IgD-negative memory B cell (primary cell): ENCODE measurements around the gene ATP8B3. TPM values are rescaled to one million over a fixed set of nuclear protein-coding genes. Genes with fewer than 3 reads are reported as not detected.

ENCODE experiments used
- H3K27ac Mint-ChIP-seq, 3 donors: one replicate each; pipeline ENCODE4 v1.8.0; 2020 to 2022; ENCODE audit warnings: mild to moderate bottlenecking in 3 of 3, mixed read lengths in 3 of 3, moderate library complexity in 1 of 3
- H3K27me3 Mint-ChIP-seq: one replicate; pipeline ENCODE4 v1.8.0; 2021; ENCODE audit warnings: mixed read lengths
- H3K36me3 Mint-ChIP-seq: one replicate; pipeline ENCODE4 v1.8.0; 2020; ENCODE audit warnings: mild to moderate bottlenecking, mixed read lengths
- H3K4me1 Mint-ChIP-seq, 3 donors: one replicate each; pipeline ENCODE4 v1.8.0; 2020 to 2022; ENCODE audit warnings: mixed read lengths in 3 of 3, mild to moderate bottlenecking in 1 of 3
- H3K4me3 Mint-ChIP-seq, 4 donors: one replicate each; pipeline ENCODE4 v1.8.0; 2020 to 2022; ENCODE audit warnings: mild to moderate bottlenecking in 4 of 4, mixed read lengths in 4 of 4, moderate library complexity in 3 of 4
- H3K9me3 Mint-ChIP-seq, 3 donors: one replicate each; pipeline ENCODE4 v1.8.0; 2020 to 2021; ENCODE audit warnings: mixed read lengths in 3 of 3, mild to moderate bottlenecking in 1 of 3
- polyA plus RNA-seq: library from polyadenylated mRNA; unstranded; fragments of 300-500 nt; fragmentation: Illumina TruSeq; gene quantifications from one replicate; pipeline ENCODE4 v1.2.3, GENCODE V29; 2021

ATP8B3 gene
- polyA plus RNA-seq: 1.2 TPM

DNA sequence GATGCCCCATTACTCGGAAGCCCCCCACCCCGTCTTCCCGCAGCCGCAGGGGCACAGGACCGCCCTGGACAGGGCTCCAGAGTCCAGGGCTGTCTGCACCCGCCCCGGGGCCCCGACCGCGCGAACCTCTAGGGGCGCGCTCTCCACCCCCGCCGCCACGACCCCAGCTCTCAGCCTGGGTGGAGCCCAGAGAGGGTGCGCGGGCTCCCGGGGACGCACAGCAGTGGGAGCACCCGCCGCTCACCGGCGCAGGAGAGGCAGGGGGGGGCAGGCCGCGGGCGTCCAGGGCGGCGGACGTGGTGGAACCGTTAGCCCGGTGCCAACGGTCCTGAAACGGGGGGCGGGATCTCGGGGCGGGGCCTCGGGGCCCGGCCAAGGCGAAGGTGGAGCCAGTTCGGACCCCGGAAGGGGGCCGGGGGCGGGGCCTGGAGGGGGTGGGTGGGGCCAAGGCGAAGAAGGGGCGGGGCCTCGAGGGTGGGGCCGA, at the start of gene ATP8B3:
TSS of gene ATP8B3 (minus strand) at position 335 of the 484 bp plus-strand sequence. CDS start 540 bp downstream, outside the sequence.
- Mint-ChIP-seq H3K36me3 (no peaks in the 10 kb centered on the region), H3K27me3 (no peaks in the 10 kb centered on the region), H3K4me3 (peak within 1 kb of the TSS; percentile 68 to 98 (median 94)), H3K4me1 (peaks cover 7 to 12% (median 10%) of the 10 kb centered on the region in 3 donors), H3K9me3 (no peaks in the 10 kb centered on the region), H3K27ac (peak within 1 kb of the TSS; percentile 16 to 92 (median 76))

- peaks cover 10 to 16% (median 12%) of the 10 kb centered on the region in 3 donors for H3K4me1 Mint-ChIP-seq
Measured at GRCh38 chr19:1861599-1862031, 49.5 kb upstream of the ATP8B3 start.

GRCh38 chr19:1860821-1861598, 48.9 kb upstream of the ATP8B3 start:
- no peaks in the 10 kb centered on the region for H3K27me3 Mint-ChIP-seq
- H3K4me1 Mint-ChIP-seq: peaks cover 11 to 16% (median 12%) of the 10 kb centered on the region in 3 donors
- no peaks in the 10 kb centered on the region for H3K9me3 Mint-ChIP-seq
- peak overlapping the region; percentile 83 to 100 (median 90) for H3K27ac Mint-ChIP-seq
- H3K36me3 Mint-ChIP-seq: no peaks in the 10 kb centered on the region
- H3K4me3 Mint-ChIP-seq: peak overlapping the region; percentile 86 to 99 (median 94)

More at GRCh38 chr19:1861599-1862031, 49.5 kb upstream of the ATP8B3 start:
- Mint-ChIP-seq H3K9me3 (no peaks in the 10 kb centered on the region), H3K27me3 (no peaks in the 10 kb centered on the region), H3K4me3 (peak overlapping the region; percentile 91 to 99 (median 98)), H3K36me3 (no peaks in the 10 kb centered on the region), H3K27ac (peak overlapping the region; percentile 90 to 100 (median 97))

GRCh38 chr19:1860042-1860775, 48.1 kb upstream of the ATP8B3 start:
- H3K4me1 Mint-ChIP-seq: peaks cover 12 to 17% (median 15%) of the 10 kb centered on the region in 3 donors
- no peaks in the 10 kb centered on the region for H3K36me3 Mint-ChIP-seq
- H3K27ac Mint-ChIP-seq: peak overlapping the region in 2 of 3 donors; percentile 16 to 100
- H3K4me3 Mint-ChIP-seq: peak overlapping the region in 1 of 4 donors; percentile 99
- no peaks in the 10 kb centered on the region for H3K27me3 Mint-ChIP-seq
- H3K9me3 Mint-ChIP-seq: no peaks in the 10 kb centered on the region

DNA sequence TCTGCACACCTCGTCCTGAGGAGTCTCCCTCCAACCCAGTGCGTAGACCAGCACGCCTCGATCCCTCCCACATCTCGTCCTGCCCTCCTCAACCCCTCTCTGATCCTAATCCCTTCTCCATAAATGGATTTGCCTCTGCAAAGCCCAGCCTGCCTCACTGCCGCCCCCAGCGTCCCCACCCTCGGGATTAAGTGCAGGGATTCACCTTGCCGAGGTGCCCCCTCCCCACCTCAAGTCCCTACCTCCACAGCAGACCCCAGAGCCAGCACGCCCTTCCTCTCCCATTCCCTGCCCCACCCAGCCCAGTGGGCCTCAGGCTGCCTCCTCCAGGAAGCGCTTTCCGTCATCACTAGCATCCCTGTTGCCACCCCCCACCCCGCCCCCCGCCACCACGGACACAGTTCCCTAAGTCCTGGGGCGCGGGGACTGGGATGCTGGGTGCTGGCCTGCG, 47.3 kb upstream of the ATP8B3 start:
- no peaks in the 10 kb centered on the region for H3K27me3 Mint-ChIP-seq
- H3K9me3 Mint-ChIP-seq: no peaks in the 10 kb centered on the region
- H3K27ac Mint-ChIP-seq: peak overlapping the region in 2 of 3 donors; percentile 90 to 94
- H3K36me3 Mint-ChIP-seq: no peaks in the 10 kb centered on the region
- H3K4me3 Mint-ChIP-seq: peak overlapping the region; percentile 37 to 86 (median 60)
- H3K4me1 Mint-ChIP-seq: peaks cover 12 to 21% (median 19%) of the 10 kb centered on the region in 3 donors

DNA sequence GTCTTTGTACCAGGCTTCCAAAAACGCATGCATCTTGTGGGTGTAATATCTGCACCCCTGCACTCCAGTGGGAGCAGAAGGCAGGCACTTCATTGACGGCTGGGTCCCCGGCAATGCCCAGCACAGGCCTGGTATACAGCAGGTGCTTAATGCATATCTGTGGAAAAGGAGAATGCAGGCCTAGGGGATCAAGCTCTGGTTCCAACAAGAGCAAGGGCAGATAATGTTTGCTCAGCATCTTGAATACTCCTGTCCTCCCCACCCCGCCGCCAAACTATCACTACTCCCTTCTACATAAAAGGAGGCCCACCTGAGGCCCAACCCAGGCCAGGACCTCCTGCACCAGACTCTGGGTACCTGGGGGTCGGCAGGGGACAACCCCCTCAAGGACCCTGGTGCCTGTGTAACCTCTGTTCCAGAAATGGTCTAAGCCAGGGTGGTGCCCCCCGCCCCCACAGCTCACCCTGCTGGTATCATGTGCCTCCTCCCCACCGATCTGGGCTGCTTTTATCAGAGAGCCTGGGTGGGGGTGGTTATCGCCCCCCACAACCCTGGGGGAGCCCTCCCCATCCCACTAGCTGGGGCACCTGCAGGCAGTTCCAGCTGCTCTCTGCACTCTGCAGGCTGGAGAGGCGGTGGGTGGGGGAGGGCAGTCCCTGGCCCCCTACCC, 46.5 kb upstream of the ATP8B3 start:
- no peaks in the 10 kb centered on the region for H3K9me3 Mint-ChIP-seq
- no peaks in the 10 kb centered on the region for H3K36me3 Mint-ChIP-seq
- H3K4me1 Mint-ChIP-seq: peaks cover 14 to 21% (median 19%) of the 10 kb centered on the region in 3 donors
- H3K27ac Mint-ChIP-seq: peak overlapping the region; percentile 78 to 94 (median 90)
- no peaks in the 10 kb centered on the region for H3K27me3 Mint-ChIP-seq
- peak overlapping the region in 3 of 4 donors; percentile 21 to 75 (median 66) for H3K4me3 Mint-ChIP-seq

- H3K27me3 Mint-ChIP-seq: no peaks in the 10 kb centered on the region
- peaks cover 17 to 25% (median 25%) of the 10 kb centered on the region in 3 donors for H3K4me1 Mint-ChIP-seq
- H3K9me3 Mint-ChIP-seq: no peaks in the 10 kb centered on the region
- peak overlapping the region; percentile 83 to 94 (median 88) for H3K27ac Mint-ChIP-seq
- peak overlapping the region; percentile 68 to 90 (median 72) for H3K4me3 Mint-ChIP-seq
- peaks cover 2% of the 10 kb centered on the region for H3K36me3 Mint-ChIP-seq
Measured at GRCh38 chr19:1857648-1858326, 45.7 kb upstream of the ATP8B3 start.

- Mint-ChIP-seq H3K4me1 (peaks cover 13 to 25% (median 25%) of the 10 kb centered on the region in 3 donors), H3K4me3 (peak overlapping the region; percentile 81 to 92 (median 88)), H3K9me3 (no peaks in the 10 kb centered on the region), H3K27ac (peak overlapping the region; percentile 93 to 96 (median 94)), H3K27me3 (no peaks in the 10 kb centered on the region), H3K36me3 (peaks cover 2% of the 10 kb centered on the region)
Measured at GRCh38 chr19:1856698-1857603, 44.9 kb upstream of the ATP8B3 start.

- peaks cover 2% of the 10 kb centered on the region for H3K36me3 Mint-ChIP-seq
- no peaks in the 10 kb centered on the region for H3K27me3 Mint-ChIP-seq
- peaks cover 8 to 23% (median 21%) of the 10 kb centered on the region in 3 donors for H3K4me1 Mint-ChIP-seq
- H3K27ac Mint-ChIP-seq: peak overlapping the region; percentile 93 to 96 (median 94)
- H3K9me3 Mint-ChIP-seq: no peaks in the 10 kb centered on the region
- peak overlapping the region; percentile 81 to 92 (median 88) for H3K4me3 Mint-ChIP-seq
Measured at GRCh38 chr19:1856345-1856697, 44.2 kb upstream of the ATP8B3 start.

GRCh38 chr19:1855828-1856255, 43.8 kb upstream of the ATP8B3 start:
- Mint-ChIP-seq H3K36me3 (peaks cover 2% of the 10 kb centered on the region), H3K4me1 (peaks cover 8 to 23% (median 17%) of the 10 kb centered on the region in 3 donors), H3K9me3 (no peaks in the 10 kb centered on the region), H3K27me3 (no peaks in the 10 kb centered on the region), H3K4me3 (peak overlapping the region; percentile 81 to 92 (median 88)), H3K27ac (peak overlapping the region; percentile 93 to 96 (median 94))

DNA sequence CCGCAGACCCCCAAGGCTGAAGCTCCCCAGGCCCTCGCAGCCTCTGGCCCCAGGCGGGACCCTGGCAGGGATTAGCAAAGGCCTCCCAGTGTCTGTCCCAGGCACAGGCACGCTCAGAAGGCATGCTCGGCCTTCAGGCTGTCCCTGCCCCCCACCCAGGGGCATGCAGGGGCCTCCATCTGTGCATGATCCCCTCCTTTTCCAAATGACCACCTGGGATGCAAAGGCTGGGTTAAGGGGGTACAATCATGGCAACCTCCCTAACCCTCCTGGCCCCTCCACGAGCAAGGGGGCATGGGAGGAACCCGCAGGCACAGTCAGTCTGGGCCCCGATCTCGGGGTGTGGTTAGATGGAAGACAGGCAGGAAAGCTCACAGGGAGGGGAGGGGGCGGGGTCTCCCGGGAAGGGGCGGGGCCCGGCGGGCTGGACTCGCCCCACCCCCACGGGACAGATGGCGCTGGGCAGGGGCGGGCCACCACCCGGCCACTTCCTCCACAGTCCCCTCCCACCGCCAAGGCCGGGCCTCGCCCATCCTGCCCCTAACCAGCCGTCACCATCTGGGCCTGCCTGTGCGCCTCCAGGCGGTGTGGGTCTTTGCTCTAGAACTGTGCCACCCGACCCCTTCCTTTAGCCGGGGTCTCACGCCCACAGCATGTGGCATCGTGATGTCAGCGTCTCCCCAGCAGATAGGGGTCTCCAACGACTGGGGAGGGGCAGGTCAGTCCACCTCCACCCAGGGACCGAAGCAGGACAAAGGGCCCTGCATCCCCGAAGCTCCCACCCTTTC, 43.2 kb upstream of the ATP8B3 start:
- peaks cover 2% of the 10 kb centered on the region for H3K36me3 Mint-ChIP-seq
- peak overlapping the region; percentile 81 to 92 (median 88) for H3K4me3 Mint-ChIP-seq
- H3K4me1 Mint-ChIP-seq: peaks cover 10 to 24% (median 17%) of the 10 kb centered on the region in 3 donors
- H3K27me3 Mint-ChIP-seq: no peaks in the 10 kb centered on the region
- peak overlapping the region; percentile 93 to 96 (median 94) for H3K27ac Mint-ChIP-seq
- H3K9me3 Mint-ChIP-seq: no peaks in the 10 kb centered on the region

- Mint-ChIP-seq H3K27ac (peak overlapping the region; percentile 86 to 96 (median 94)), H3K27me3 (no peaks in the 10 kb centered on the region), H3K4me1 (peaks cover 15 to 26% (median 17%) of the 10 kb centered on the region in 3 donors), H3K9me3 (no peaks in the 10 kb centered on the region), H3K36me3 (peaks cover 2% of the 10 kb centered on the region), H3K4me3 (peak overlapping the region; percentile 43 to 89 (median 75))
Measured at GRCh38 chr19:1854542-1855039, 42.5 kb upstream of the ATP8B3 start.
